K562 (cell line): ENCODE data around the gene PHLDB3. TPM values are rescaled to one million over a fixed set of nuclear protein-coding genes. Genes with fewer than 3 reads are reported as not detected.
A peak's percentile ranks its signal among the peaks of the same experiment; 100 is the strongest.

Source experiments
- ATF7 ChIP-seq: fragments of 450-650 bp; IDR thresholded peaks from 2 replicates; pipeline ENCODE4 v1.7.1; 2014; ENCODE audit warnings: mild to moderate bottlenecking, moderate library complexity
- C11orf30 ChIP-seq: fragments of 450-650 bp; IDR thresholded peaks from 2 replicates; pipeline ENCODE4 v1.6.1; 2016; ENCODE audit warnings: low read depth, mild to moderate bottlenecking
- HDAC8 ChIP-seq: fragments of 450-650 bp; IDR thresholded peaks from 2 replicates; pipeline ENCODE4 v1.6.1; 2016; ENCODE audit warnings: mild to moderate bottlenecking, missing genetic modification characterization, moderate library complexity, missing compliant biosample characterization
- NFIX ChIP-seq: fragments of 250-450 bp; sonication (Bioruptor Pico); IDR thresholded peaks from 2 replicates; pipeline ENCODE4 v1.4.0; 2020; ENCODE audit warnings: low read depth, mild to moderate bottlenecking, moderate library complexity
- SETDB1 ChIP-seq: IDR thresholded peaks from one replicate; pipeline ENCODE4 v1.6.1; 2012; ENCODE audit warnings: low read length, control low read depth, inconsistent platforms
- ZBTB7A ChIP-seq: IDR thresholded peaks from 2 replicates; pipeline ENCODE4 v1.6.1; 2011; ENCODE audit warnings: low read depth, mild to moderate bottlenecking, low read length, moderate library complexity, borderline replicate concordance; ENCODE audit not compliant: control insufficient read depth
- ZC3H8 ChIP-seq: fragments of 450-650 bp; IDR thresholded peaks from 2 replicates; pipeline ENCODE4 v1.6.1; 2017
- ZNF12 ChIP-seq: sonication (generic); formaldehyde crosslinking; IDR thresholded peaks from 2 replicates; pipeline ENCODE4 v1.4.0; 2020; ENCODE audit warnings: mild to moderate bottlenecking, missing genetic modification reagents
- ZNF175 ChIP-seq: fragments of 200-800 bp; sonication (Bioruptor generic); IDR thresholded peaks from 2 replicates; pipeline ENCODE4 v1.6.1; 2016; ENCODE audit warnings: low read depth, mild to moderate bottlenecking, missing genetic modification characterization, missing compliant biosample characterization
- ZNF589 ChIP-seq: fragments of 200-800 bp; sonication (Bioruptor generic); IDR thresholded peaks from 2 replicates; pipeline ENCODE4 v1.6.1; 2016; ENCODE audit warnings: low read depth, missing genetic modification characterization, missing compliant biosample characterization
- ZNF644 ChIP-seq: fragments of 200-800 bp; sonication (Bioruptor generic); IDR thresholded peaks from 2 replicates; pipeline ENCODE4 v1.6.1; 2016; ENCODE audit warnings: low read depth, missing genetic modification characterization, missing compliant biosample characterization
- ZNF696 ChIP-seq: fragments of 250-450 bp; sonication (Bioruptor Pico); conservative IDR thresholded peaks from 2 replicates; pipeline ENCODE4 v1.4.0; 2020; ENCODE audit warnings: mild to moderate bottlenecking, moderate library complexity
- ZSCAN29 ChIP-seq: fragments of 450-650 bp; IDR thresholded peaks from 2 replicates; pipeline ENCODE4 v1.6.1; 2017
- polyA plus RNA-seq, 8 experiments: library from polyadenylated mRNA; depleted of rRNA in 4 of 8; stranded (reverse) in 5 of 8; unstranded in 3 of 8; fragments of >200 nt; fragmentation: Nextera tagmentation in 2 of 8; fragmentation: Illumina TruSeq in 1 of 8; extraction: Ambion mirVana in 2 of 8; extraction: Trizol in 1 of 8; gene quantifications; 2 replicates each; pipeline versions ENCODE4 v1.2.1 to v1.2.3, GENCODE V29; 2011 to 2014; ENCODE audit warnings: inconsistent platforms in 1 of 8, missing spikeins in 1 of 8
- total RNA-seq, 7 experiments: library from RNA; depleted of rRNA in 6 of 7; stranded (reverse); fragments of >200 nt in 6 of 7; fragmentation: Illumina TruSeq in 2 of 7; extraction: Trizol in 2 of 7; gene quantifications; 2 replicates each; pipeline versions ENCODE4 v1.2.1 to v1.2.3, GENCODE V29; 2011 to 2021; ENCODE audit warnings: low replicate concordance in 1 of 7
- TF ChIP-seq, protein P1 (sequence below): sonication (generic); formaldehyde crosslinking; IDR thresholded peaks from 2 replicates; pipeline ENCODE4 v1.8.1; 2023; ENCODE audit warnings: mild to moderate bottlenecking, missing genetic modification reagents, moderate library complexity
- TF ChIP-seq, protein P2 (sequence below): fragments of 450-650 bp; IDR thresholded peaks from 2 replicates; pipeline ENCODE4 v1.6.1; 2016; ENCODE audit warnings: mild to moderate bottlenecking, moderate library complexity

The PHLDB3 gene
- total and polyA plus RNA-seq, 9 of the 15 experiments (the other 6 are each of a cell fraction or from before 2014, with no cell fraction given) = 0.04 to 23.5 (median 3.9) TPM

DNA sequence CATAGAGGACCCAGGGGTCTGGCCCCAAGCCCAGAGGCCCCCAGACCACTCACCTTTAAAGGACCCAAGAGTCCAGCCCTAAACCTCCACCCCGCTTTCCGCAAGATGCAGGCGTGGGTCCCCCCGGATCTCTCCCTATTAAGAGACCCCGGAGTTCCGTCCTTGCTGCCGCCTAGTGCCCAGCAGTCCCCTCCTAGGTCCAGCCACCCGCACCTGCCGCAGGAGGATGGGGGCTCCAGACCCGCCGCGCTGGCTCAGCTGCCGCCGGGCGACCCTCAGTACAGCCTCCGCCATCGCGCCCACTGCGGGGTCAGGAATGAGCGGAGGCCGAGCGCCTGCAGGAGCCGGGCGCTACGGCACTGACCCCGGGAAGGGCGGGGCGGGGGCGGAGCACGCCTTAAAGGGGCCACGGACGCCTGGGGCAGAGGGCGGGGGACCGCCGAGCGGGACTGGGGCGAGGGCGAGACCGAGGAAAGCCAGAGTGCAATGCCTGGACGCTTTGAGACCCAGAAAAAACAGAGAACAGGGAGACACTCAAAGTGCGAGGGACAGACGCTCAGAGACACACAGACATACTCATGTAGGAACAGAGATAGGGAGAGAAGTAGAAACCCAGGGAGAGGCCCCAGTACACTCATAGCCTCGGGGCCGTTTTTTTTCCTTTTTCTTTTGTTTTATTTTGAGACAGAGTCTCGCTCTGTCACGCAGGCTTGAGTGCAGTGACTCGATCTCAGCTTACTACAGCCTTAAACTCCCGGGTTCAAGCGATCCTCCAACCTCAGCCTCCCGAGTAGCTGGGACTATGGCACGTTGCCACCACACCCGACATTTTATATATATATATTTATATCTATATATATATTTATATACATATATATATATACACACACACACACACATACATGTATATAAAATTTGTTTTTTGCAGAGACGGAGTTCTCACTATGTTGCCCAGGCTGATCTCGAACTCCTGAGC lies 22.6 kb upstream of the PHLDB3 start, which contains the start of gene ETHE1 (continued):
- 0 out of 2 replicates have a peak, but pooled peaks have one; percentile 28 for TF ChIP-seq ATF7
- peak; percentile 91 for TF ChIP-seq ZBTB7A
- TF ChIP-seq ZNF644 (tag) = no peak
- TF ChIP-seq NFIX = no peak
- TF ChIP-seq ZNF12 (CRISPR knock-in tag) = 0 out of 2 replicates have a peak, but pooled peaks have one; percentile 26
- no peak for TF ChIP-seq ZC3H8
- TF ChIP-seq ZNF175 = no peak
- TF ChIP-seq ZNF696 = no peak
- no peak for TF ChIP-seq ZSCAN29
- TF ChIP-seq HDAC8 (tag) = no peak
- TF ChIP-seq, protein P1, sequence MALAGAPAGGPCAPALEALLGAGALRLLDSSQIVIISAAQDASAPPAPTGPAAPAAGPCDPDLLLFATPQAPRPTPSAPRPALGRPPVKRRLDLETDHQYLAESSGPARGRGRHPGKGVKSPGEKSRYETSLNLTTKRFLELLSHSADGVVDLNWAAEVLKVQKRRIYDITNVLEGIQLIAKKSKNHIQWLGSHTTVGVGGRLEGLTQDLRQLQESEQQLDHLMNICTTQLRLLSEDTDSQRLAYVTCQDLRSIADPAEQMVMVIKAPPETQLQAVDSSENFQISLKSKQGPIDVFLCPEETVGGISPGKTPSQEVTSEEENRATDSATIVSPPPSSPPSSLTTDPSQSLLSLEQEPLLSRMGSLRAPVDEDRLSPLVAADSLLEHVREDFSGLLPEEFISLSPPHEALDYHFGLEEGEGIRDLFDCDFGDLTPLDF (CRISPR knock-in tag) = peak; percentile 28; the same call in 1 of the 2 replicates
- no peak for TF ChIP-seq C11orf30
- TF ChIP-seq, protein P2, sequence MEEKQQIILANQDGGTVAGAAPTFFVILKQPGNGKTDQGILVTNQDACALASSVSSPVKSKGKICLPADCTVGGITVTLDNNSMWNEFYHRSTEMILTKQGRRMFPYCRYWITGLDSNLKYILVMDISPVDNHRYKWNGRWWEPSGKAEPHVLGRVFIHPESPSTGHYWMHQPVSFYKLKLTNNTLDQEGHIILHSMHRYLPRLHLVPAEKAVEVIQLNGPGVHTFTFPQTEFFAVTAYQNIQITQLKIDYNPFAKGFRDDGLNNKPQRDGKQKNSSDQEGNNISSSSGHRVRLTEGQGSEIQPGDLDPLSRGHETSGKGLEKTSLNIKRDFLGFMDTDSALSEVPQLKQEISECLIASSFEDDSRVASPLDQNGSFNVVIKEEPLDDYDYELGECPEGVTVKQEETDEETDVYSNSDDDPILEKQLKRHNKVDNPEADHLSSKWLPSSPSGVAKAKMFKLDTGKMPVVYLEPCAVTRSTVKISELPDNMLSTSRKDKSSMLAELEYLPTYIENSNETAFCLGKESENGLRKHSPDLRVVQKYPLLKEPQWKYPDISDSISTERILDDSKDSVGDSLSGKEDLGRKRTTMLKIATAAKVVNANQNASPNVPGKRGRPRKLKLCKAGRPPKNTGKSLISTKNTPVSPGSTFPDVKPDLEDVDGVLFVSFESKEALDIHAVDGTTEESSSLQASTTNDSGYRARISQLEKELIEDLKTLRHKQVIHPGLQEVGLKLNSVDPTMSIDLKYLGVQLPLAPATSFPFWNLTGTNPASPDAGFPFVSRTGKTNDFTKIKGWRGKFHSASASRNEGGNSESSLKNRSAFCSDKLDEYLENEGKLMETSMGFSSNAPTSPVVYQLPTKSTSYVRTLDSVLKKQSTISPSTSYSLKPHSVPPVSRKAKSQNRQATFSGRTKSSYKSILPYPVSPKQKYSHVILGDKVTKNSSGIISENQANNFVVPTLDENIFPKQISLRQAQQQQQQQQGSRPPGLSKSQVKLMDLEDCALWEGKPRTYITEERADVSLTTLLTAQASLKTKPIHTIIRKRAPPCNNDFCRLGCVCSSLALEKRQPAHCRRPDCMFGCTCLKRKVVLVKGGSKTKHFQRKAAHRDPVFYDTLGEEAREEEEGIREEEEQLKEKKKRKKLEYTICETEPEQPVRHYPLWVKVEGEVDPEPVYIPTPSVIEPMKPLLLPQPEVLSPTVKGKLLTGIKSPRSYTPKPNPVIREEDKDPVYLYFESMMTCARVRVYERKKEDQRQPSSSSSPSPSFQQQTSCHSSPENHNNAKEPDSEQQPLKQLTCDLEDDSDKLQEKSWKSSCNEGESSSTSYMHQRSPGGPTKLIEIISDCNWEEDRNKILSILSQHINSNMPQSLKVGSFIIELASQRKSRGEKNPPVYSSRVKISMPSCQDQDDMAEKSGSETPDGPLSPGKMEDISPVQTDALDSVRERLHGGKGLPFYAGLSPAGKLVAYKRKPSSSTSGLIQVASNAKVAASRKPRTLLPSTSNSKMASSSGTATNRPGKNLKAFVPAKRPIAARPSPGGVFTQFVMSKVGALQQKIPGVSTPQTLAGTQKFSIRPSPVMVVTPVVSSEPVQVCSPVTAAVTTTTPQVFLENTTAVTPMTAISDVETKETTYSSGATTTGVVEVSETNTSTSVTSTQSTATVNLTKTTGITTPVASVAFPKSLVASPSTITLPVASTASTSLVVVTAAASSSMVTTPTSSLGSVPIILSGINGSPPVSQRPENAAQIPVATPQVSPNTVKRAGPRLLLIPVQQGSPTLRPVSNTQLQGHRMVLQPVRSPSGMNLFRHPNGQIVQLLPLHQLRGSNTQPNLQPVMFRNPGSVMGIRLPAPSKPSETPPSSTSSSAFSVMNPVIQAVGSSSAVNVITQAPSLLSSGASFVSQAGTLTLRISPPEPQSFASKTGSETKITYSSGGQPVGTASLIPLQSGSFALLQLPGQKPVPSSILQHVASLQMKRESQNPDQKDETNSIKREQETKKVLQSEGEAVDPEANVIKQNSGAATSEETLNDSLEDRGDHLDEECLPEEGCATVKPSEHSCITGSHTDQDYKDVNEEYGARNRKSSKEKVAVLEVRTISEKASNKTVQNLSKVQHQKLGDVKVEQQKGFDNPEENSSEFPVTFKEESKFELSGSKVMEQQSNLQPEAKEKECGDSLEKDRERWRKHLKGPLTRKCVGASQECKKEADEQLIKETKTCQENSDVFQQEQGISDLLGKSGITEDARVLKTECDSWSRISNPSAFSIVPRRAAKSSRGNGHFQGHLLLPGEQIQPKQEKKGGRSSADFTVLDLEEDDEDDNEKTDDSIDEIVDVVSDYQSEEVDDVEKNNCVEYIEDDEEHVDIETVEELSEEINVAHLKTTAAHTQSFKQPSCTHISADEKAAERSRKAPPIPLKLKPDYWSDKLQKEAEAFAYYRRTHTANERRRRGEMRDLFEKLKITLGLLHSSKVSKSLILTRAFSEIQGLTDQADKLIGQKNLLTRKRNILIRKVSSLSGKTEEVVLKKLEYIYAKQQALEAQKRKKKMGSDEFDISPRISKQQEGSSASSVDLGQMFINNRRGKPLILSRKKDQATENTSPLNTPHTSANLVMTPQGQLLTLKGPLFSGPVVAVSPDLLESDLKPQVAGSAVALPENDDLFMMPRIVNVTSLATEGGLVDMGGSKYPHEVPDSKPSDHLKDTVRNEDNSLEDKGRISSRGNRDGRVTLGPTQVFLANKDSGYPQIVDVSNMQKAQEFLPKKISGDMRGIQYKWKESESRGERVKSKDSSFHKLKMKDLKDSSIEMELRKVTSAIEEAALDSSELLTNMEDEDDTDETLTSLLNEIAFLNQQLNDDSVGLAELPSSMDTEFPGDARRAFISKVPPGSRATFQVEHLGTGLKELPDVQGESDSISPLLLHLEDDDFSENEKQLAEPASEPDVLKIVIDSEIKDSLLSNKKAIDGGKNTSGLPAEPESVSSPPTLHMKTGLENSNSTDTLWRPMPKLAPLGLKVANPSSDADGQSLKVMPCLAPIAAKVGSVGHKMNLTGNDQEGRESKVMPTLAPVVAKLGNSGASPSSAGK = peak; percentile 90
- TF ChIP-seq SETDB1 = no peak
- no peak for TF ChIP-seq ZNF589 (CRISPR knock-in tag)
